ENCODE results near the gene COL23A1. TPM values are rescaled to one million over a fixed set of nuclear protein-coding genes. Genes with fewer than 3 reads are reported as not detected.

The COL23A1 gene
- total and polyA plus RNA-seq, 2 of the 8 experiments (the other 6 are each of a cell fraction or from before 2014, with no cell fraction given) = 3.1 to 4.7 TPM

DNA sequence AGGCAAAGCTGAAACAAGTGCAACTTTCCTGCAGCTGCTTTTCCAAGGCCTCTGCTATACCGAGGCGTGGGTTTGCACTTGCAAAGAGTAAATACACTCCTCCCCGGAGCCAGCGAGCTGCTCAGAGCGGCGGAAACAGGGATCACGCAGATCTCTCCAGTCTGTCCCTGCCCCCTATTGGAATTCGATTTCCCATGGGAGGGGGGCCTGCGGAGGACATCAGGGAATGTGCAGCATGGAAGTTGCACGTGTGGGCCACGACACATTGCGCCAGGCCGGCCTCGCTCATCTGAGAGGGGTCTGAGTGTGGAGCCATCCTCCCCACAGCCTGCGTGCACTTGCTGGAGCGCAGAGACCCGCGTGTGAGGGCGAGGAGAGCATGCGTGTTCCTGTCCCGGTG is 253.3 kb downstream of the COL23A1 start:
- Histone ChIP-seq H3K56ac (replicated peaks; ENCODE audit: insufficient read length, low read depth, low read length) (no peak overlapping the region), H4K5ac (ENCODE audit: insufficient read length, low read depth, low read length) (no peak overlapping the region), H3K4me1 (replicated peaks in 1 of 4; ENCODE audit: control insufficient read depth in 3 of 4, insufficient read depth in 4 of 4, low read length in 3 of 4) (peaks cover 0 to 5% (median 0%) of the 10 kb centered on the region in 4 experiments; a peak in 1 of 7 replicates), H2BK20ac (ENCODE audit: low read length) (no peak overlapping the region), H4K20me1 (replicated peaks in 1 of 2; ENCODE audit: control insufficient read depth in 1 of 2, insufficient read depth in 2 of 2, low read length in 2 of 2) (peaks cover 0 to 2% of the 10 kb centered on the region in 2 experiments), H3K79me2 (ENCODE audit: control insufficient read depth in 1 of 2, insufficient read depth in 2 of 2, low read length in 2 of 2) (no peaks in the 10 kb centered on the region), H2AK5ac (ENCODE audit: low read depth, low read length) (no peak overlapping the region), H4K91ac (replicated peaks; ENCODE audit: insufficient read length, low read length) (no peak overlapping the region), H3K27ac (ENCODE audit: low read depth, low read length) (no peak overlapping the region), H2BK15ac (ENCODE audit: low read length) (peak overlapping the region; percentile 92; the same call in 1 of the 2 replicates), H3K27me3 (replicated peaks in 1 of 4; ENCODE audit: control insufficient read depth in 3 of 4, extremely low read depth in 1 of 4, insufficient read depth in 3 of 4, low read length in 3 of 4) (no peaks in the 10 kb centered on the region), H2BK120ac (replicated peaks; ENCODE audit: low read depth, low read length) (no peak overlapping the region), H3K9ac (replicated peaks in 1 of 4; ENCODE audit: extremely low read depth in 1 of 4, low read depth in 3 of 4, low read length in 3 of 4) (no peak overlapping the region; a peak in 1 of 7 replicates), H3K4me2 (ENCODE audit: insufficient read depth in 1 of 2, low read depth in 2 of 2, low read length in 2 of 2) (no peak overlapping the region), H3K4me3 (ENCODE audit: extremely low read depth in 1 of 4, insufficient read depth in 2 of 4, low read depth in 3 of 4, low read length in 4 of 4) (no peak overlapping the region), H3K9me3 (ENCODE audit: insufficient read depth in 2 of 2, low read depth in 1 of 2, low read length in 1 of 2) (no peaks in the 10 kb centered on the region), H2BK5ac (ENCODE audit: low read depth, low read length) (no peak overlapping the region), H3K79me1 (ENCODE audit: low read depth, low read length) (no peaks in the 10 kb centered on the region), H2BK12ac (ENCODE audit: low read depth, low read length) (0 out of 2 replicates have a peak overlapping the region, but pooled peaks have one; percentile 50), H4K8ac (ENCODE audit: extremely low read depth, insufficient read depth, low read length) (peak overlapping the region; percentile 14; the same call in 1 of the 2 replicates), H3K14ac (ENCODE audit: insufficient read length) (no peak overlapping the region), H3K18ac (ENCODE audit: extremely low read depth, low read length) (peak overlapping the region; percentile 19; the same call in 1 of the 2 replicates), H3K36me3 (ENCODE audit: control insufficient read depth in 2 of 4, insufficient read depth in 4 of 4, low read length in 3 of 4) (no peaks in the 10 kb centered on the region), H3K4ac (replicated peaks; ENCODE audit: insufficient read length, low read depth, low read length) (no peak overlapping the region), H2AFZ (ENCODE audit: low read length) (no peak overlapping the region), H3K23me2 (ENCODE audit: low read depth, low read length) (0 out of 2 replicates have a peak, but pooled peaks cover 1% of the 10 kb centered on the region), H3K23ac (ENCODE audit: insufficient read length) (no peak overlapping the region)
- CTCF ChIA-PET (ENCODE audit: partially characterized antibody) = interaction anchor here (0.8 to 1.2 kb wide), 3 partner anchors 53 to 269 kb away, joined by 3 read pairs; no protein-coding TSS in a partner anchor
- POLR2A ChIA-PET (ENCODE audit: partially characterized antibody) = no interaction called here
- WGBS, 2 experiments (ENCODE audit: extremely low coverage in 1 of 2, insufficient coverage in 1 of 2, insufficient read length in 1 of 2, insufficient replicate concordance in 2 of 2, low coverage in 1 of 2, low lambda C conversion rate in 2 of 2, missing lambda C conversion rate in 1 of 2) = 78% methylated on average over 21 of the region's 21 CpGs; no CpG with 5 or more reads in 1 of the 2 experiments
- FAIRE-seq (no peak), DNase-seq (ENCODE audit: low read depth in 1 of 2, low spot score in 2 of 2) (peak in 1 of 2 experiments; percentile 45)
- TF ChIP-seq SP4 (IDR thresholded peaks at IDR 0.05; ENCODE audit: low read length) (no peak), SIN3A (conservative IDR thresholded peaks at IDR 0.05 in 1 of 2, IDR thresholded peaks at IDR 0.05 in 1 of 2; ENCODE audit: low read depth in 1 of 2, low read length in 2 of 2) (no peak), POLR2AphosphoS5 (IDR thresholded peaks at IDR 0.05; ENCODE audit: low read depth, low read length) (no peak), TAF7 (optimal IDR thresholded peaks at IDR 0.05; ENCODE audit: borderline replicate concordance, low read depth, low read length) (no peak), KDM5A (IDR thresholded peaks at IDR 0.05; ENCODE audit: low read length) (no peak), RBBP5 (IDR thresholded peaks at IDR 0.05; ENCODE audit: borderline replicate concordance, low read depth, low read length) (no peak), MAFK (IDR thresholded peaks at IDR 0.05; ENCODE audit: low read depth, low read length) (no peak), SIRT6 (IDR thresholded peaks at IDR 0.05; ENCODE audit: low read length) (no peak), BCL11A (IDR thresholded peaks at IDR 0.05; ENCODE audit: low read depth in 2 of 2, low read length in 2 of 2) (no peak), CHD1 (IDR thresholded peaks at IDR 0.05; ENCODE audit: low read depth, low read length) (no peak), RNF2 (IDR thresholded peaks at IDR 0.05; ENCODE audit: borderline replicate concordance, low read depth, low read length, missing control alignments, poor library complexity, severe bottlenecking) (no peak), HDAC6 (IDR thresholded peaks at IDR 0.05; ENCODE audit: low read depth, low read length) (no peak), KDM1A (IDR thresholded peaks at IDR 0.05; ENCODE audit: borderline replicate concordance, low read length) (no peak), SIX5 (IDR thresholded peaks at IDR 0.05; ENCODE audit: low read depth, low read length) (no peak)

Data from H1 (cell line).